Omental fat pad (tissue), 4 donors: ENCODE measurements around the gene MTHFSD. TPM values are rescaled to one million over a fixed set of nuclear protein-coding genes. Genes with fewer than 3 reads are reported as not detected.

Experiments
- ATAC-seq: fragments of 150-250 bp; one replicate; pipeline ENCODE4 v1.9.1; 2016; ENCODE audit warnings: mild to moderate bottlenecking, moderate library complexity; ENCODE audit not compliant: low FRiP score
- DNase-seq: peaks from one replicate; pipeline ENCODE4 v3.0.0-alpha.2; 2019; ENCODE audit warnings: low spot score
- total RNA-seq, 4 donors: library from RNA; depleted of rRNA; stranded (reverse); fragments of >200 nt; gene quantifications; one replicate each; pipeline ENCODE4 v1.1.0, GENCODE V29; 2016
- TF ChIP-seq, protein P1 (sequence below), 3 donors: fragments of 450-650 bp; IDR thresholded peaks; one replicate each; pipeline ENCODE4 v1.5.1; 2016 to 2017; ENCODE audit warnings: antibody characterized with exemption in 3 of 3, mild to moderate bottlenecking in 3 of 3, moderate library complexity in 2 of 3

The MTHFSD gene
- total RNA-seq, 4 donors from 2014 or later: 6.4 to 20.2 (median 9.1) TPM

- ATAC-seq: no peak
- TF ChIP-seq, protein P1, sequence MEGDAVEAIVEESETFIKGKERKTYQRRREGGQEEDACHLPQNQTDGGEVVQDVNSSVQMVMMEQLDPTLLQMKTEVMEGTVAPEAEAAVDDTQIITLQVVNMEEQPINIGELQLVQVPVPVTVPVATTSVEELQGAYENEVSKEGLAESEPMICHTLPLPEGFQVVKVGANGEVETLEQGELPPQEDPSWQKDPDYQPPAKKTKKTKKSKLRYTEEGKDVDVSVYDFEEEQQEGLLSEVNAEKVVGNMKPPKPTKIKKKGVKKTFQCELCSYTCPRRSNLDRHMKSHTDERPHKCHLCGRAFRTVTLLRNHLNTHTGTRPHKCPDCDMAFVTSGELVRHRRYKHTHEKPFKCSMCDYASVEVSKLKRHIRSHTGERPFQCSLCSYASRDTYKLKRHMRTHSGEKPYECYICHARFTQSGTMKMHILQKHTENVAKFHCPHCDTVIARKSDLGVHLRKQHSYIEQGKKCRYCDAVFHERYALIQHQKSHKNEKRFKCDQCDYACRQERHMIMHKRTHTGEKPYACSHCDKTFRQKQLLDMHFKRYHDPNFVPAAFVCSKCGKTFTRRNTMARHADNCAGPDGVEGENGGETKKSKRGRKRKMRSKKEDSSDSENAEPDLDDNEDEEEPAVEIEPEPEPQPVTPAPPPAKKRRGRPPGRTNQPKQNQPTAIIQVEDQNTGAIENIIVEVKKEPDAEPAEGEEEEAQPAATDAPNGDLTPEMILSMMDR (IDR thresholded peaks at IDR 0.05): no peak
- DNase-seq: no peak
These were observed 13.9 kb upstream of the MTHFSD start for GRCh38 chr16:86568677-86569623.

- DNase-seq: no peak
- no peak for ATAC-seq
These were observed 12.9 kb upstream of the MTHFSD start for GRCh38 chr16:86567701-86568581.

DNA sequence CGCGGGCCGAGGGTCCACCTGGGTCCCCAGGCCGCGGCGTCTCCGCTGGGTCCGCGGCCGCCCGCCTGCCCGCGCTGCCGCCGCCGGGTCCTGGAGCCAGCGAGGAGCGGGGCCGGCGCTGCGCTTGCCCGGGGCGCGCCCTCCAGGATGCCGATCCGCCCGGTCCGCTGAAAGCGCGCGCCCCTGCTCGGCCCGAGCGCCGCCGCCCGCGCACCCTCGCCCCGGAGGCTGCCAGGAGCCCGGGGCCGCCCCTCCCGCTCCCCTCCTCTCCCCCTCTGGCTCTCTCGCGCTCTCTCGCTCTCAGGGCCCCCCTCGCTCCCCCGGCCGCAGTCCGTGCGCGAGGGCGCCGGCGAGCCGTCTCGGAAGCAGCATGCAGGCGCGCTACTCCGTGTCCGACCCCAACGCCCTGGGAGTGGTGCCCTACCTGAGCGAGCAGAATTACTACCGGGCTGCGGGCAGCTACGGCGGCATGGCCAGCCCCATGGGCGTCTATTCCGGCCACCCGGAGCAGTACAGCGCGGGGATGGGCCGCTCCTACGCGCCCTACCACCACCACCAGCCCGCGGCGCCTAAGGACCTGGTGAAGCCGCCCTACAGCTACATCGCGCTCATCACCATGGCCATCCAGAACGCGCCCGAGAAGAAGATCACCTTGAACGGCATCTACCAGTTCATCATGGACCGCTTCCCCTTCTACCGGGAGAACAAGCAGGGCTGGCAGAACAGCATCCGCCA lies 12.1 kb upstream of the MTHFSD start:
- DNase-seq: no peak
- no peak for ATAC-seq
- TF ChIP-seq, protein P1 (IDR thresholded peaks at IDR 0.05): no peak

More at GRCh38 chr16:86567701-86568581, 12.9 kb upstream of the MTHFSD start:
- TF ChIP-seq, protein P1 (IDR thresholded peaks at IDR 0.05): no peak

GRCh38 chr16:86566601-86566965 lies 11.5 kb upstream of the MTHFSD start, which contains the start of gene FOXC2:
Gene FOXC2 (plus strand): TSS chr16:86566829. CDS start chr16:86567336, 507 bp downstream.
- DNase-seq: no peak
- TF ChIP-seq, protein P1 (IDR thresholded peaks at IDR 0.05): no peak
- no peak for ATAC-seq

GRCh38 chr16:86565644-86566511 lies 10.8 kb upstream of the MTHFSD start:
- ATAC-seq (no peak), DNase-seq (no peak)
- TF ChIP-seq, protein P1 (IDR thresholded peaks at IDR 0.05): no peak
